Eye (tissue), 1 donor: ENCODE measurements around the gene ING1.
"Not testable (repeated sequence)": the region's sequence is repeated elsewhere in the genome, so short reads cannot be mapped to it uniquely, and the experiment has no call there.

Source experiments
- DNase-seq: peaks from one replicate; pipeline ENCODE4 v3.0.0-alpha.2; 2015

ING1 gene

GRCh38 chr13:110713642-110713952 is at the start of gene ING1:
ING1 (plus strand) TSS chr13:110713700; CDS start chr13:110714150, 450 bp downstream.
- DNase-seq: no peak

- DNase-seq: no peak
Observed at GRCh38 chr13:110664041-110664440, 49.5 kb upstream of the ING1 start.

GRCh38 chr13:110664673-110665072 is 48.8 kb upstream of the ING1 start:
- DNase-seq: no peak

- no peak for DNase-seq
Observed at GRCh38 chr13:110665491-110666254, 47.8 kb upstream of the ING1 start.

- no peak for DNase-seq
Observed at GRCh38 chr13:110666255-110666533, 47.3 kb upstream of the ING1 start.

- DNase-seq: no peak
Observed at GRCh38 chr13:110669036-110669435, 44.5 kb upstream of the ING1 start.

GRCh38 chr13:110669814-110670213 is 43.7 kb upstream of the ING1 start:
- not testable (repeated sequence) for DNase-seq

- DNase-seq: no peak
Observed at GRCh38 chr13:110676595-110677587, 36.6 kb upstream of the ING1 start.

- DNase-seq: no peak
Observed at GRCh38 chr13:110677731-110678545, 35.6 kb upstream of the ING1 start.

- DNase-seq: no peak
Observed at GRCh38 chr13:110680852-110681251, 32.6 kb upstream of the ING1 start.

GRCh38 chr13:110681868-110682550 is 31.5 kb upstream of the ING1 start:
- no peak for DNase-seq

- DNase-seq: no peak
Observed at GRCh38 chr13:110682746-110683145, 30.8 kb upstream of the ING1 start.

- no peak for DNase-seq
Observed at GRCh38 chr13:110683203-110683883, 30.2 kb upstream of the ING1 start.

GRCh38 chr13:110683921-110684320 is 29.6 kb upstream of the ING1 start:
- no peak for DNase-seq

GRCh38 chr13:110684388-110685056 is 29.0 kb upstream of the ING1 start:
- no peak for DNase-seq

- no peak for DNase-seq
Observed at GRCh38 chr13:110685305-110686020, 28.0 kb upstream of the ING1 start.

- no peak for DNase-seq
Observed at GRCh38 chr13:110687736-110688135, 25.8 kb upstream of the ING1 start.

- DNase-seq: no peak
Observed at GRCh38 chr13:110689041-110689440, 24.5 kb upstream of the ING1 start.

GRCh38 chr13:110689711-110690110 is 23.8 kb upstream of the ING1 start:
- no peak for DNase-seq

GRCh38 chr13:110690516-110690915 is 23.0 kb upstream of the ING1 start:
- DNase-seq: no peak

- DNase-seq: not testable (repeated sequence)
Observed at GRCh38 chr13:110695774-110696173, 17.7 kb upstream of the ING1 start.
